Stimulated activated CD4-positive, alpha-beta T cell treated with anti-CD3 and anti-CD28 coated beads, Interleukin-1b, Interleukin-23, amount 100 ng/mL, for 24 hours (primary cell): ENCODE results near the gene RRAS.

Experiments
- DNase-seq, 4 experiments: peaks; one replicate each; pipeline ENCODE4 v3.0.0-alpha.2; 2020; ENCODE audit warnings: low read depth in 4 of 4, low spot score in 1 of 4

The RRAS gene

DNA sequence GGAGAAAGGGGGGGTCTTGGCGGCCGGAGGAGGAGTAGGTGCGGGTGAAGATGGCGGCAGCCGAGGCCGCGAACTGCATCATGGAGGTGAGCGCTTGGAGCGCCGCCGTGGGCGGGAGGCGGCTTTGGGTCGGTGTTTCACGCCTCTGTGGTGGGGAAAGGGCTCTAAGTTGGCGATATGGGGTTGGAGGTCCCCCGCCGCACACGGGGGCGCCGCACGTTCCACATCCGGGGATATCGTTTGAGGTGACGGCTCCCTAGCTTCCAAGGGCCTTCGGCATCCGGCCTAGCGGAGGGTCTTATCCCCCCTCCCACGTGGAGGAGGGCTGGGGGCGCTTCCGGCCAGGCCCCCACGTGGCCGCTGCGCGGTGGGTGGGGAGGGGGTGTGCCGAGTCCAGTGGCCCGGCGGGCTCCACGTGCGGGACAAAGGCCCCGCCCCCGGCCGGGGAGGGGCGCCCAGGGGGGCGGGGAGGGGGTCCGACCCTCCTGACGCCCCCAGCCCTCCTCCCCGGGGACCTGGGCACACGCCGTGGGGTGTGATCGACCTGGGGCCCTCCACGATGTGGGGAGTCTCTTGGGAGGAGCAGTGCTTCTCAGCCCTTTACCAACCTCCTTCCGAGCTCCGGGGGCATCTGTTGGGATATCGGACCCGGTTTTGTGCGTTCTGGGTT, 37.4 kb upstream of the RRAS start, which contains the start of gene PRMT1:
TSS of gene PRMT1 (plus strand) at position 41 of the 670 bp plus-strand sequence. CDS start at position 51, 10 bp downstream.
- no peak for DNase-seq

DNA sequence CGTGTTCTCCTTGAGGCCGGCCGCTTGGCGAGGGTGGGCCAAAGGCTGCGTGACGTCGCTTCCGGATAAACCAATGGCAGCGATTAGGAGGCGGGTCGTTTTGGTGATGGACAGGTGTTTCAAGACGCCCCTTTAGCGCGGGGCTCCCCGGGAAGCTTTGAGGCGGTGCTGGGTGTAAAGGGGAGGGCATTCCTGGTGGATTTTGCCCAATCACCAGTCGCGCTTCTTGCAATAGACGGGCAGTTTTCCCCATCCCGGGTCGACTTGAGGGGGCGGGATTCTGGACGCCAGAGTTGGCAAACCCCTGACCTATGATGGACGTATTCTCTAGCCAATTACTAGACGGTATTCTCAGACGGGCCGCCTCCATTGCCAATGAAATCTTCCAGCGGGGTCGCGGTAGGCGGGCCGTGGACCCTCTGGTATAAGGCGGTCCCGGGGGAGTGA, 36.9 kb upstream of the RRAS start:
- peak; percentile 95 to 99 (median 97) for DNase-seq

DNA sequence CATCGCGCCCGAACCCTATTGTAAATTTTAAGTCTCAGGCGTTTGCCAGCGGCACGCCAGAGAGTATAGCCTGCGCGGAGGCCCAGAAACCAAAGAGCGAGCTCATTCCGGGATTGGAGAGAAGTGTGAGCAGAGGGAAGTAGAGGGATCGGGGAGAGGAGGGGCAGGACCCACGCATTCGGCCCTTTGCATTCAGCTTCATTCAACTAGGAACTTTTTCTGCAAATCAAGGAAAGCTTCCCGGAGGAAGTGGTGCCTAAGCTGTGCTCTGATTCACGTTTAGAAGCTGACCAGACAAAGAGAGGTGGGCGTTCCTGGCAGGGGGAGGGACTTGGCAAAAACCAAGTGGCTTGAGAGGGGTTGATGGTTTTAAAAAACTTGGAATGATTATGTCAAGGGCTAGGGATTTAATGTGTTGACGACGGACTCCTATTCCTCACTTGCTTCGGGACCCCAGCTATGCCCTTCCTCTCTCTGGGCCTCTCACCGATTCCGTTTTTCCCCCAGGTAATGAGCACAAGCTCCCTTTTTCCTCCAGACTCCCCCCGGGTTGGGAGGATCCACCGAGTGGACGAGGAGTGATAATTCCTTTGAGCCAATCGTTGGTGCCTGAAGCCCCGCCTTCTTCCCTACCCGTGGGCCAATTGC, 36.3 kb upstream of the RRAS start:
- DNase-seq, result peak in 2 of 4 experiments; percentile 57 to 64

DNA sequence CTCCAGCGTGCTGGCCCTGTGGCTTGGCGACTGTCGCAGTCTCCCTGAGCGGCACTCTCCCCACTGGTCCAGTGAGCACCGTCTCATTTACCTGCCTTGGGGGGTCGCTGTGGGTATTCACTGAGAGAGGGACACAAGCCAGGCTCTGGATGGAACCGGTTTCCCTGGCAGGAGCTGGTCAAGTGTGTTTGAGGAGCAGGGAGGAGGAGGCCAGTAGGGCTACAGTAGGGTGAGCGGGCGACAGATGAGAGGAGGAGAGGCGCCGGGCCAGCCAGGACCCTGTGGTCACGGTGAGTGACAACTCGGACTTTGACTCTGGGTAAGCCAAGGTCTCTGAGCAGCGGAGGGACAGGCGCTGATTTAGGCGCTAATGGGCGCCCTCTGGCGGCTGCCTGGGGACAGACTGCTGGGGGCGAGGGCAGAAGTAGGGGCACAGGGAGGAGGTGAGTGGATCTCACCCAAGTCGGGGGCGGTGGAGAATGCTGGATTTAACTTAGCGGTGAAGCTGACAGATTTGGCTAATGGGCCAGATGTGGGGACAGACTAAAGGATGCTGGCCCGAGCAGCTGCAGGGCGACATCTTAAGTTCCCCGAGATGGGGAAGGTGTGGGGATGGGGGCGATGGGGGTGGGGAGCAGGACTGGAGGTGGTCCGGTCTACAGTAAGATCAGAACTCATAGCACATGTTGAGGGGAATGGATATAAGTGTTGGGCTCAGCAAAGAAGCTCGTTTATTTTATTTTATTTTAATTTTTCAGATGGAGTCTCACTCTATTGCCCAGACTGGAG, 32.4 kb upstream of the RRAS start:
- DNase-seq, result peak; percentile 59 to 68 (median 62)

DNA sequence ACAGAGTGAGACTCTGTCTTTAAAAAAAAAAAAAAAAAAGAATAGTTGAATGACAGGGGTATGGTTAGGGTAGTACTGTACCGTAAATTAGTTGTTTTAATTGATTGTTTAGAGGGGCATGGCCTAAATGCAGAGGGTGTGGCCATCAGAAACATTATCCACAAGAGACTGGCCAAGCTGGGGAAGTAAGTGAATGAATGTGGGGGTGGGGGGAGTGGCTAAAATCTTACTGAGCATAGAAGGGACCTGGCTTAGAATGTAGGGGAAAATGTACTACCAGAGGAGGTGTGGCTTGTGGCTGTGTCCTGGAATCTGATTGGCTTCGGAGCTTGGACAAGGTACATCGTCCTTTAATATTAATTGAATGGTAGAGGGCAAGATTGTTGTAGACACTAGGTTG, 29.6 kb upstream of the RRAS start:
- no peak for DNase-seq

DNA sequence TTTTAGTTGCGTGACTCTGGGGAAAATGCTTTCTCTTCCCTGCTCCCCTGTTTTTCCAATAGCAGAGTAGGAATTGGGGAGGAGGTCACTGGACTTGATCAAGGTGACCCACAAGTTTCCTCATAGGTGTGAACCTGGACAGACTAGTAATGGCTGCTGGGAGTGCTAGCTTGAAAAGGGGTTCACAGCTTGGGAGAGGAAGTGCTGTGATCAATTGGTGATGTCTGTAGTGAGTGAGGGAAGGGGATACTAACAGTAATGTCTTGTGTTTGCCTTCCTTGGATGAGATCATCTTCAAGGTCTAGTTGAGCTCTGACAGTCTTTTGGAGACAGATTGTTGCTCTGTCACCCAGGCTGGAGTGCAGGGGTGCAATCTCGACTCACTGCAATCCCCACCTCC, 27.5 kb upstream of the RRAS start:
- DNase-seq, result no peak

DNA sequence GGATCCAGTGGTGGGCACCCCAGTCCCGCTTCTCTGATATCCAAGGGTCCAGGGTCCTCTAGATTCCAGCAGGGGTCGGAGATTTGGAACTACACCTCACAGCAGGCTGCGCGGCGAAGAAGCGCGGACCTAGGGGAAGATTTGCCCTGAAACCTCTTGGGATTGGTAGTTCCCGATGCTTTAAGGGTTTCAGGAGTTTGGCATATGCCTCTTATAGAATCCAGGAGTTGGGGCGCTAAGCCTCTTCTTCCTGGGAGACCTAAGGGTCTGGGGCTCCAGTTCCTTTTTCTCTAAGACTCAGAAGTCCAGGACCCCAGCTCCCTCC, 26.1 kb upstream of the RRAS start:
- no peak for DNase-seq

DNA sequence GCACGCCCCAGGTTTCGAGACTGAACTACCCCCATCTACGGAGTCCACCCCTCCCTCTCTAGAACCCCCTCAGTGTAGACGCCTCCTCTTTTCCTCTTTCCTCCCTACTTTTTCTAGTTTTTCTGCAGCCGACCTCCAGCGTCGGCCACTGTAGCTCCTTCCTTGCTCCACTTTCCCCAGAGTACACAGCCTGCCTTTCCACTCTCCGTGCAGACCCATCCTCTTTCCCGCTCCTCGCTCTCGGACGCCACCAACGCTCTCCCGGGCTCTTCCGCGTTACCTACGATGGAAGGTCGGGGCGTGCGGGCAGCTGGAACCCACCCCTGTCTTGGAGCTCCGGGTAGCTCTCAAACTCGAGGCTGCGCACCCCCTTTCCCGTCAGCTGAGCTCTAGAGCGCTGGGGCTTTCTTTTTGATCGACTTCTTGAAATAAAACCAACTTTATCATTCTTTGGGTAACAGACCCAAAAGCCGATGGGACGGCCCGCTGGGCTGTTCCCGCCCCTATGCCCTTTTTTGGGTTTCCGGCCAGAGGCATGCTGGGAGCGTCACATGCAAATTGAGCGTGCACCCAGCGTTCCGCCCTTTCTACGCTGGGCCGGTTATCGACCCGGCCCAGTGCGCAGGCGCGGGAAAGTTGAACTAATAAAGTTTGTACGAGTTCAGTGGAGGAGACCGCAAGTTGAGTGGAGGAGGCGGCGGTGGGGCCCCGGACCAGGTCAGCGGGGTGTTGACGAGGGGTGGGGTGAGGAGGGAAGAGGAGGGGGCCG, 25.6 kb upstream of the RRAS start, which contains the start of the genes BCL2L12 and IRF3:
TSS of gene BCL2L12 (plus strand) at position 583 of the 769 bp plus-strand sequence. CDS start 760 bp downstream, outside the sequence.
TSS of gene IRF3 (minus strand) at position 507 of the 769 bp plus-strand sequence. CDS start 1,019 bp downstream, outside the sequence.
- peak; percentile 99 to 100 (median 100) for DNase-seq

DNA sequence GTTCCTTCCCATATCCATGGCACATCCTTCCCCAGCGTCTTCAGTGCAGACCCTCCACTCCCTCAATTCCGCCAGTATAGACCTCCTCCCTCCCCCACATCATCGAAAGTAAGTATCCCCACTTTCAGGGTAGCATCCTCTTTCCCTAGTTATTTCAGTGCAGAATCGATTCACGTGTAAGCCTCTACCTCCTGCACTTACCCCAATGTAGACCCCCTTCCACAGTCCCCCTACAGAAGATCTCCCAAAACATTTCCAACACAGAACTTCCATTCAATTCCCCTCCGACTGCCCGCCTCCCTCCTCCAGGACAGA, 25.1 kb upstream of the RRAS start:
- DNase-seq, result no peak

DNA sequence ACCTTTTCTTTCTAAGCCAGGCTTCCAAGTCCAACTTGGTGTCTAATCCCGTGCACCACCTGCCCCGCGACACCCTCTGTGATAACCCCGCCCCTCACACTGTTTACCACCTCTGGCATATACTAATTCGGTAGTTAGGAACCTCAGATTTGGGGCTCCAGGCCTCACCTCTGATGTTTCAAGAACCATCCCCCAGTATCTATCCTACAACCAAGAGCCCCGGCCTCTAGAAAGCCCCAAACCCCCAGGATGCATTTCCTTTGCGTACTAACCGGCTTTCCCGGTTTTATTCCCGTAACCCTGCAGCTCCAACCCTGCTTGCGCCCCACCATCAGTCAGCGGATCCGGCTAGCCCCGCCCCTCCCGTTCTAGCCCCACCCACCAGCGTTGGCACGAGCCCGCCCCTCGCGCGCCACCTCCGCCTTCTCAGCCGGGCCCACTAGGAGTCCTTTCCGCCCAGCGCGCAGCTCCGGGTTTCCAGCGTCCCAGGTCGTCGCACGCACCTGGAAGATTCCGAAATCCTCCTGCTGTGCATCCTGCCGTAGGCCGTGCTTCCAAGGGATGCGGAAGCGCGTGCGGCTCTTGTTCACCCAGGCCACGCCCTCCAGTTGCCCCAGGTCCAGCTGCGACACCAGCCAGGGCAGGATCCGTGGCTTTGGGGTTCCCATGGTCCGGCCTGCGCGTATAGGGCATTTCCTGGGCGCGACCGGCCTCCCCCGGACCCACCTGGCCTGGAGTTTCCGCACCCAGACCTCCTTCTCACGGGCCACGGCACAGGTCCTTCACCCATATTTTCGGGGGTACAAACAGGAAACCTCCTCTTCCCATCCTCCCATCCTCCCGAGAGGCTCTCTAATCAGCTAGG, 24.5 kb upstream of the RRAS start:
- DNase-seq, result peak; percentile 87 to 91 (median 90)

DNA sequence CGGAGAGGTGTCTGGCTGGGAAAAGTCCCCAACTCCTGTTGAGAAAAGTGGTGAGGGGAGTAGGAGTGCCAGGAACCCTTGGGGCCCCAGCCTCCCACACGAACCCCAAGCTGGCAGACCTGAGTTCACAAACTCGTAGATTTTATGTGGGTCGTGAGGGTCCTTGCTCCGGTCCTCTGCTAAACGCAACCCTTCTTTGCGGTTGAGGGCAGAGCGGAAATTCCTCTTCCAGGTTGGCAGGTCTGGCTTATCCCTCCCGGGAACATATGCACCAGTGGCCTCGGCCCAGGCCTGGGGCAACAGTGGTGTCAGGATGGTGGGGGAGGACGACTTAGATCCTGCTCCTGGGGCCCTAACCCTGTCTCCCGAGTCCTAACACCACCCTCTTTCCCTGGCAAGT, 23.3 kb upstream of the RRAS start:
- no peak for DNase-seq

DNA sequence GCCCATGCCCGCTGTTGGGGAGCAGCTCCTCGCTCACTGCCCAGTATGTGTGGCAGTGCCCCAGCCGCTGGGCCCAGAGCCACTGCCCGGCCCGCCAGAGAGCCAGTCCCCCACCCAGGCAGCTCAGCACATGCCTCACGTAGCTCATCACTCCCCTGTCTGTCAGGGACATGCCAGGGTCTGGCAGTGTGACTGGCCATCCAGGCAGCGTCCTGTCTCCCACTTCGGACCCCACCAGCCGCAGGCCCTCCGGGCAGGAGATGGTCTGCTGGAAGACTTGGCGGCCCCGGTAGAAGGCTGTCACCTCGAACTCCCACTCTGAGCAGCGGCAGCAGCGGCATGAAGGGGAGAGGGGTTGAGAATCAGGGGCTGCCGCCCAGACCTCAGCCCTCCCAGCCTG, 22.1 kb upstream of the RRAS start:
- DNase-seq, result no peak

DNA sequence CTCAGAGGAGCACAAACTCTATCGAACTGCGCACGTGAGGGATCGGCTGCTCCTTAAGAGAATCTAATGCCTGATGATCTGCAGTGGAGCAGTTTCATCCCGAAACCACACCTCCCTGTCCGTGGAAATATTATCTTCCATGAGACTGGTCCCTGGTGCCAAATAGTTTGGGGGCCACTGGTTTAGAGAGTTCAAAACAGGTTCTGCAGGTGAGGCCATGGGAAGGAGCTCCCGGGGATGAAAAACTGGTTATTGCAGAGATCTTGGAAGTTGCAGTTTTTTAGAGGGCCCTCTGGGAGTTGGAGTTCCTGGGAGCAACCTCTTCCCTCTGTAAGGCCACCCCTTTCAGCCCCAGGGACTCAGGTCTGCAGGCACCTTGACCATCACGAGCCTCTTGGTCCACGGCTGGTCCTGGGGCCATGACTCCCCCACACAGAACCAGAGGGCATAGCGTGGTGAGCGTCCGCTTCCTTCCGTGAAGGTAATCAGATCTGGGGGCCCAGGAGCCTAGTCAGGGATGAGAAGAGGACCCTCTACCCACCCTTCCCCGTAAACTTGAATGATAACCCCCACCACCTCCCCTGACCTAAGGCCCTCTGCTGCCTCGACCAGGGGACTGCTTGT, 20.5 kb upstream of the RRAS start:
- no peak for DNase-seq

DNA sequence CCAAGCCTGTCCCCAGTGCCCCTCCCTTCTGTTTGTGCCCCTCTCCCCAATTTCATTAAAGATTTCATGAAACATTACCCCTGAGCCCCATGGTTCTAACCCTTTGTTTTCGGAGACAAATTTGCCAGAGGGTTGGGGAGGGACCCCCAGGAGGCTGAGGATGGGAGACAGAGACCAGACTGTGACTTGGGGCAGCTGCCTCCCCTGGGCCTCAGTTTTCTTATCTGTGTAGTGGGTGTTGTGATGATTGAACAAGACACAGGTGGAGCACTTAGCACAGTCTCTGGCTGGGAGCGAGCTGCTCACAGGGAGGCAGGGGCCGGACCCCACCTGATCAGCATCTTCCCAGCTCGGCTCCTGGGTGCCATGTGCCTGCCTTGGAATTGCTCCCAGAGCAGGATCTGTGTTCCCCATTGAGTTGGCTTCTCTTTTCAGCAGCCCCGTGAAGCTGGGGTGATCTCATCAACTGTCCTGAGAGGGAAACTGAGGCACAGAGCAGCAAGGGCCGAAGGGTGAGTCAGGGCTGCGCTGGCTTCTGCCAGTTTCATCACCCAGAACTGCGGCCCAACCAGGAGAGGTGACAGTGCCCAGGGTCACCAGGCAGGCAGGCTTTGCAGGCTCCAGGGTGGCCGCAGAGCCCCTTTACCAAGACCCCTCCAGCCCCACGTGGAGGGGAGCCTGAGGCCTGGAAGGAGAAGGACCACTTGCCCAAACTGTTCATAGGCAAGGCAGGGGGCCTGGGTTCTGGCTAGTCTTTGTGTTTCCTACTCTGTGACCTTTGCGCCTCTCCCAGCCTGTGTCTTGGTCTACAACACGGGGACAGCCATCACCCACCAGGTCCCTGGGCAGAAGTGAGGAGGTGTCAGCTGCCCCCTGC, 18.9 kb upstream of the RRAS start:
- no peak for DNase-seq

DNA sequence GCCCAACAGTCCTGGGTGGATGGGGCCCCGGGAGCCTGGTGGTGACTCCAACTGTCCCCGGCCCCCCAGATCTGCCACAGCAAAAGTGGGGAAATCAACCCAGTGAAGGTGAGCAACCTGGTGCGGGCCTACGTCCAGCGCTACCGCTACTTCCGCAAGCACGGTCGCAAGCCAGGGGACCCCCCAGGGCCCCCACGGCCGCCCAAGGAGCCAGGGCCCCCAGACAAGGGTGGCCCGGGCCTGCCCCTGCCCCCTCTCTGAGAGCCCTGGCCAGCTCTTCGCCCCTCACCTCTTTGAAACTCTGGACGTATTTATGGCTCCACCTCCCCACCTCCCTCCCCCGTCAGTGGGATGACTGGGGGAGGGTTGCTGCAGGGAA, 18.2 kb upstream of the RRAS start:
- no peak for DNase-seq

DNA sequence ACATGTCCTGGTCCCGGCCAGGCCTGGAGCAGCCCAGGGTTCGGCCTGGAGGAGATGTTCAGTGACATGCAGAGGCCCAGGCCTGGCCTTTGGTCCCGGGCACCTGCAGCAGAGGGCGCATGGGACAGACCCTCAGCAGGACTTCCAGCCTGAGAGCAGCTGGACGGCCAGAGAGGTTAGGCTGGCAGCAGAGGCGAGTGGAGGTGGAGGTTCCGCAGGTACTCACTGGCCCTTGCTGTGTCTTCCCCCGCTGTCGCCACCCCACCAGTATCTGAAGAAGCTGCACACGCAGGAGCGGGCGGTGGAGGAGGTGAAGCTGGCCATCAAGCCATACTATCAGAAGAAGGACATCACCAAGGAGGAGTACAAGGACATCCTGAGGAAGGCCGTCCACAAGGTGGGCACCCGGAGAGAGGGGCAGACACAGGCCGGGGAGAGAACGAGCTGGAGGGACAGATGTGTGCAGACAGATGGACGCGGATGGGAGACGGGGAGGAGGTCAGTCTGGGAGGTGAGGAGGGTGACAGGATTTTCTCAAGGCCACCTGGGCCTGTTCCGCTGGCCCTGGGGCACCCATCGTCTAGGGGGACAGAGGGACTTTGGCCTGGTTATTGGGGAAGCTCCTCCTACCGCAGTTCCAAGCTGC, 17.7 kb upstream of the RRAS start:
- no peak for DNase-seq

DNA sequence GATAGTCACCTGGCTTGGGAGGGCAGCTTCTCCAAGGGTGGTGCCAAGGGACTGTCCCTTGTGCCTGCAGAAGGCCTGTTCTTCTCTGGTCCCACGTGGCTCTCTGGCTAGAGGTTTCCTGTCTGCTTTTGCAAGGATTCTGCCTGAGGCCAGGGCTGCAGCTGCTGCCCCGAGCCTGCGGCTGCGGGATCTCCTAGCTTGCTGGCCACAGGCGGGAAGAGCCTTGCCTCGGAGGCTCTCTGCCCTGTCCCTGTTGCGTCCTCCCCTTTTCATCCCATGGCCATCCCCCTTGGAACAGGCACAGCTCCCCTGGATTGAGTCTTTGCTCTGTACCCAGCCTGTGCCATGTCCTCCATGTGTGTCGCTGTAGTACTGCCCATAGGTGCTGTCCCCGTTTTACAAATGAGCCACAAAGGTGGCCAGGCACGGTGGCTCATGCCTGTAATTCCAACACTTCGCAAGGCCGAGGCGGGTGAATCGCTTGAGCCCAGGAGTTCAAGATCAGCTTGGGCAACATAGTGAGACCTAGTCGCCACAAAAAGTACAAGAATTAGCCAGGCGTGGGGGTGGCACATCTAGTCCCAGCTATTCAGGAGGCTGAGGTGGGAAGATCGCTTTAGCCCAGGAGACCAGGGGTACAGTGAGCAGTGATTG, 16.6 kb upstream of the RRAS start:
- no peak for DNase-seq
